DND-41 (cell line): ENCODE data around the gene TRAM2.

ENCODE experiments used
- CTCF ChIP-seq: IDR thresholded peaks from 2 replicates; pipeline ENCODE4 v1.5.1; 2012; ENCODE audit warnings: borderline replicate concordance, low read length, moderate library complexity, mild to moderate bottlenecking; ENCODE audit not compliant: poor library complexity, severe bottlenecking; ENCODE audit errors: extremely low read depth
- EZH2 ChIP-seq: IDR thresholded peaks from 3 replicates; pipeline ENCODE4 v1.6.1; 2012; ENCODE audit warnings: borderline replicate concordance, low read depth, mild to moderate bottlenecking, moderate library complexity, low read length, inconsistent platforms; ENCODE audit not compliant: severe bottlenecking

GRCh38 chr6:52546678-52547077 lies 30.2 kb downstream of the TRAM2 start:
- TF ChIP-seq CTCF: no peak
- no peak for TF ChIP-seq EZH2
